ENCODE results near the gene OPTC.
"Not testable (repeated sequence)": the region's sequence is repeated elsewhere in the genome, so short reads cannot be mapped to it uniquely, and the experiment has no call there.

The OPTC gene

GRCh38 chr1:203465948-203466347, 28.0 kb upstream of the OPTC start:
- no peak for DNase-seq (ENCODE audit: low spot score)

- DNase-seq (ENCODE audit: low spot score) = not testable (repeated sequence)
Observed at GRCh38 chr1:203466906-203467549, 26.9 kb upstream of the OPTC start.

GRCh38 chr1:203467550-203467921, 26.4 kb upstream of the OPTC start:
- no peak for DNase-seq (ENCODE audit: low spot score)

DNA sequence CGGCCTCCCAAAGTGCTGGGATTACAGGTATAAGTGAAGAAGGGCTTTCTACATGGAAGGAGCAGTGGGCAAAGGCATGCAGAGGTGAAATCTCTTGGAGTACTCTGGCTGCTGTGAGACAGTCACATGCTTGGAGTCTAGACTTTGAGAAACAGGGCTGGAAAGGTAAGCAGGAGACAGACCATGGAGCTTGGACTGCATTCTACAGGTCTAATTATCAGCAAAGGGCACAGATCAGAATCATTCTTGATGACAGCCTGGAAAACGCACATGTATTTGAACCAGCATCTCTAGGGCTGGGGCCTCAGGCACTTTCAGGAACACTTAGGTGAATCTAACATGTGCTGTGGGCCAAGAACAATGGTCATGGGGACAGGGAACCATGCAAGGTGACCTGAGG, 25.6 kb upstream of the OPTC start:
- DNase-seq (ENCODE audit: low spot score) = no peak

- DNase-seq (ENCODE audit: low spot score) = no peak
Observed at GRCh38 chr1:203470240-203470639, 23.7 kb upstream of the OPTC start.

DNA sequence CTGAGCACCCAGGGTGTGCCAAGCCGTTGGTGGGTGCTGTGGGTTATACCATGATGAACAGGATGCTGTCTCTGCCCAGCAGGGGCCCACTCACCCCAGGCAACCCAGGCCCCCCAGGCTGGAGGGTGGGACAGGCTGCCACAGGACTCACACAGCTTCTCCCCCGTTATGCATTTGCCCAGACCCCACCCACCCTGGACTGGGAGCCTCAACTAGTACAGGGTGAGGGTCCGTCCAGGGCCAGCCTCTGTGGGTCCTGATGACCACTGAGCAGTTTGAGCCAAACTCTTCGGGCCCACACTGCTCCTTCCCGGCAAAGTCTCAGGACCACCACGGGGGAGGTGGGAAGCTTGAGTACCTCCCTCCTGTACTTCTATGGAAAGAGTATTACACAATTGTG, 22.1 kb upstream of the OPTC start:
- DNase-seq (ENCODE audit: low spot score) = no peak

- DNase-seq (ENCODE audit: low spot score) = no peak
Observed at GRCh38 chr1:203473281-203473680, 20.7 kb upstream of the OPTC start.

- no peak for DNase-seq (ENCODE audit: low spot score)
Observed at GRCh38 chr1:203473781-203474305, 20.1 kb upstream of the OPTC start.

DNA sequence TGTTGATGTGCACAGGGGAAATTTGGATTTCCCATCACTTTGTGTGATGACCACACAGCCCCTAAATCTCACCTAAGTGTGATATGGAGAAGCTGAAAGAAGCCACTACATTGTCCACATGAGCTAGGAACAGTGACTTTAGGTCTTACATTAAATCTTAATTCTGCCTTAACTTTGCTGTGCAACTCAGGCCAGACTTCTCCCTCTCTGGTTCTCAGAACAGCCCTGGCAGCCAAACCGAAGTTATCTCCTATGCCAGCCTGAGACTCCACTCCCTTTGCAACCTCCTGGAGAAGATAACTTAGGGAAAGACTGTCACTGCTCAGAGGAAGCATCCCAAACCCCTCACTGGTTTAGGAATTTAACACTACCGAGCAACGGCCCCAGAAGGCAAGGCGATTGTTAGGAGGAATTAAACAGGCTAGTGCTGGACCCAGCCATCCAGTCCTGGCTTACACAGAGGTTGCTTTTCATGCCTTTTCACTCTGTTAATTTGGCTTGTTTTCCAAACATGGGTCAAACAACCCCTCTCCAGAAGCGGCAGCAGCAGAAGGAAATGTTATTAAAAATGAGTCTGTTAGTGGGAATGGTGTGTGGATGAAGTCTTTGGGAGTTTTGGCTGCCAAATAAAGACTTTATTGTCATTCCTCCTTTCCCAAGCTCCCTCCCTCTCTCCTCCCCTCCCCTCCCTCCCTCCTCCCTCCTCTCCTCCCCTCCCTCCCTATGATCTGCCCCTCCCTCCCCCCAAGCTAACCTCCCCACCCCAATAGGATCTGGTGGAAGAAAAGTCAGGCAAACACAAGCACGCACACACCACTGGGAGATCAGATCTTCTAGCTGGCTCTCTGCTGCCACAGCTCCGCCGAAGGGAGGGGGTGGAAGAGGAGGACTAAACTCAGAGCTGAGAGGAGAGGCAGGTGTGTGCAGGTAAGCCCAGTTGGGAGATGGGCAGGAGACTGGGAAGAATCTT, 18.7 kb upstream of the OPTC start, which contains the start of gene PRELP:
TSS of gene PRELP (plus strand) at position 795 of the 970 bp plus-strand sequence. CDS start 7,379 bp downstream, outside the sequence.
- DNase-seq (ENCODE audit: low spot score) = peak; percentile 64

DNA sequence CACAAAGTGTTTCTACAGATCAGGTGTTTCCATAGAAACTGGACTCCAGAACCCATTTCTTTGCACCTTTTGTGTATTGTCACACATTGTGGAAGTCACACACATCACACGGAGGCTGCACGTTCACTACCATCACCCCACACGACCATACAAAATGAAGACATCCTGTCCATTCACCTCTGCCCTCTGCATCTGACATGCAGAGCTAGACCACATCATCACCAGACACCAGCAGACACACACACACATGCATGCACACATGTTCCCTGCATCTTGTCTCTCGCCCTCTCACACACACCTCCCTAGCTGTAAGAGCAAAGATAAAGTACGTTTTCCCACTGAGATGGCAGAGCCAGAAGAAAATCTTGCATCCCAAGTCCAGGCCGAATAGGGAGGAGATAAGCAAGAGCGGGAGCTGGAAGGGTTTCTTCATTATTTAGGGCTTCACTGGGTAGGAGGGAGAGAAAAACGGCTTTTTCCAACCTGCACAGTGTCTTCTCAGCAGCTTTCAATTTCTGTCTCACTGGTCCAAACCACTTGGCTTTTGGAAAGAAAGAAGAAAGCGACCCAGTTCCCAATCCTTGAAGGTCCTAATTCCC, 17.6 kb upstream of the OPTC start:
- no peak for DNase-seq (ENCODE audit: low spot score)

DNA sequence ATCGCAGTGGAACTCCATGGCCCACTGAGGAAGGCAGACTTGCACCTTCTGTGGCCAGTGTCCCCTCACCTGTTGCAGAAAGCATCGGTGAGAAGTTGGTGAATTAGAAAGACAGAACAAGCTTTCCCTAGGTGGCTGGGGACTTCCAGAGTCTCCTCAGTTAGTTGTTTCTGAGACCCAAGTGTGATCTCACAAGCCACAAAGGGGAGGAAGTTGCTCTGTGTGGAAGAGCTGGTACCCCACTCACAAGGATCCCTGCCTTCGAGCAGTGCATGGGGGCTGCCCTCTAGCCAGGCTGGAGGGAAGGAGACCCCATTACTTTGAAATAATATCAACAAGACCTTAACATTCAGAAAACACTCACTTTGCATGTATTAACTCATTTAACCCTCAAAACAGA, 16.2 kb upstream of the OPTC start:
- no peak for DNase-seq (ENCODE audit: low spot score)

- no peak for DNase-seq (ENCODE audit: low spot score)
Observed at GRCh38 chr1:203478231-203478630, 15.7 kb upstream of the OPTC start.

DNA sequence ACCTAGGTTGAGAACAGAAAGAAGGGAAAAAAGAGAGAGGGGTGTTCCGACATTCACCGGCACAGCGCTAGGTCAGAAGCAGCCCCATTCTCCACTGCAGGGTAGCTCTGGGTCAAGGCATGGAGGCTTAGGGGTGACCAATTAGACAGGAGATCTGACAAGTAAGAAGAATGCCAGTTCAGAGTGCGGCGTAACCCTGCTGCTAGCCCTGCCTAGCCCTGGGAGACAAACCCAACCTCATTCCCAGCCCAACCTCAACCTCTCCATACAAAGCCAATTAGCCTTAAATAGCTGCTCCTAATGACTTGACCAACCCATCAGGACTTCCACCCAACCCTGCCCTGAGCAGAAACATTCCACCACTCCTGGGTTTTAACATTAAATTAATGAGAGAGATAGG, 15.0 kb upstream of the OPTC start:
- DNase-seq (ENCODE audit: low spot score) = no peak

GRCh38 chr1:203479646-203480045, 14.3 kb upstream of the OPTC start:
- no peak for DNase-seq (ENCODE audit: low spot score)

DNA sequence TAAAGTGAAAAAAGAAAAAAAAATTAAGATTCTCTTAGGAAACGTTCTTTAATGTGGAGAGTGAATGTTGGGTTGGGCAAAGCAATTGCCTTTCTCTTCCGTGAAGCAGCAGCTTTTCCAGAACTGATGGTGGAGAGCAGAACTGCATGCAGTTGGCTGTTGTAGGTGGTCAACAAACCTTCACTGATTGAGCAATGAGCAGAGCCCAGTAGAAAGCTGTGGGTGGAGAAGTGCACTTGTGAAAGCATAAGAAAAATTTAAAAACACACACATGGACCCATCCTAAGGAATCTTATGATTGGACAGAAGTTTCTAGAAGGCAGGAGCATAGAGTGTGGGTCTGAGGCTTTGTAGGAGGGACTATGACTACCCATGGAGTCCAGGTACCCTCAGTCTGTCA, 13.9 kb upstream of the OPTC start:
- no peak for DNase-seq (ENCODE audit: low spot score)

GRCh38 chr1:203480525-203481084, 13.3 kb upstream of the OPTC start:
- DNase-seq (ENCODE audit: low spot score) = no peak

GRCh38 chr1:203481196-203481595, 12.8 kb upstream of the OPTC start:
- no peak for DNase-seq (ENCODE audit: low spot score)

GRCh38 chr1:203486618-203487370, 7.2 kb upstream of the OPTC start:
- DNase-seq (ENCODE audit: low spot score) = no peak

- no peak for DNase-seq (ENCODE audit: low spot score)
Observed at GRCh38 chr1:203488539-203488938, 5.4 kb upstream of the OPTC start.

DNA sequence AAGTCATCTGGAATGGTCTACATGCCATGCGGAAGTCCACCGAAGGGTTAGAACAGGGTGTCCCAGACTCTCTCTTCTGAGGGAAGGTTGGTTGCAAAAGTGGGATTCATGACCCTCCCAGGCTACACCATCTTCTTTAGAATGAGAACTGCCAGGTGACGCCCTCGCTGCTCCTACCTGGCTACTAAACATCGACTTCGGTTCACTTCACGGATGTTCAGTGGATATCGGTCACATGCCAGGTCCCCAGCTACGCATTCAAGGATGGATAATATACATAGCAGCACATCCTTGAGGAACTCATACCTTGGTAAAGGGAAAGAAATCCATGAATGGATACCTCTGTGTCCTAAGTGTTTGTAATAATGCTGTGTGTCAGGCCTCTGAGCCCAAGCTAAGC, 3.3 kb upstream of the OPTC start:
- DNase-seq (ENCODE audit: low spot score) = no peak

- no peak for DNase-seq (ENCODE audit: low spot score)
Observed at GRCh38 chr1:203491664-203492063, 2.3 kb upstream of the OPTC start.

Data from ecto neural progenitor cell (in vitro differentiated cells).